Pancreas (tissue), 10 donors: ENCODE data around the gene NEGR1. TPM values are rescaled to one million over a fixed set of nuclear protein-coding genes. Genes with fewer than 3 reads are reported as not detected.
A peak's percentile ranks its signal among the peaks of the same experiment; 100 is the strongest.

ENCODE experiments used
- ATAC-seq, 4 donors: fragments of 200-7000 bp; cut with Tn5 transposase; one replicate each; pipeline versions ENCODE4 v1.8.0 to v1.9.1; 2020; ENCODE audit warnings: mild to moderate bottlenecking in 4 of 4, moderate library complexity in 4 of 4
- DNase-seq, 6 donors: peaks; one replicate each; pipeline ENCODE4 v3.0.0-alpha.2; 2020
- FAIRE-seq: peaks from 2 replicates; lab custom pipeline; 2012; peaks lifted over from hg19 to GRCh38; lab: Jason Lieb, UNC
- H3K27ac ChIP-seq, 4 donors: fragments of 200-600 bp; sonication (generic); 1 replicate in 3 of 4; 2 replicates in 1 of 4; pipeline versions ENCODE4 v1.5.0 to v1.8.0; 2020
- H3K27me3 ChIP-seq, 4 donors: fragments of 200-600 bp; one replicate each; pipeline ENCODE4 v1.8.0; 2021
- H3K36me3 ChIP-seq, 3 donors: fragments of 200-600 bp; sonication (generic) in 1 of 3; one replicate each; pipeline versions ENCODE4 v1.5.0 to v1.8.0; 2020 to 2021
- H3K4me1 ChIP-seq, 3 donors: fragments of 200-600 bp; one replicate each; pipeline ENCODE4 v1.8.0; 2021
- H3K4me3 ChIP-seq, 4 donors: fragments of 200-600 bp; sonication (generic) in 2 of 4; one replicate each; pipeline versions ENCODE4 v1.5.0 to v1.8.0; 2020 to 2021
- H3K9me3 ChIP-seq, 4 donors: fragments of 200-600 bp; one replicate each; pipeline ENCODE4 v1.8.0; 2021
- CTCF ChIP-seq, 4 donors: fragments of 200-600 bp; sonication (generic) in 3 of 4; IDR thresholded peaks; one replicate each; pipeline versions ENCODE4 v1.5.0 to v1.8.0; 2021; ENCODE audit warnings: antibody characterized with exemption in 4 of 4
- WGBS, 2 donors: extraction: QIAGEN DNeasy Blood & Tissue Kit; methylation state at CpG; one replicate each; pipeline ENCODE4 v1.1.7; 2013; 5-methylcytosine and 5-hydroxymethylcytosine counted together
- intact Hi-C, 3 donors: fragments of 100-400 bp; cut with DNase I; formaldehyde crosslinking; loops; one replicate each; pipeline versions ENCODE4 v1.11.1 to v1.14.2; 2022
- polyA plus RNA-seq, 2 donors: library from polyadenylated mRNA; stranded (reverse); fragments of 200-250 nt; gene quantifications; one replicate each; pipeline ENCODE4 v1.2.3, GENCODE V29; 2013
- total RNA-seq, 6 donors: library from RNA; stranded (reverse); fragmentation: NEBNext Ultra II Directional in 4 of 6; extraction: Animal tissue kit (Norgen Biotek cat#: 25700) in 4 of 6; gene quantifications; one replicate each; pipeline versions ENCODE4 v1.2.1 to v1.2.4, GENCODE V29; 2021 to 2023
- donor health status: healthy with polysubstance abuse.
- donor health status: DM: no; HTN: no; CAD: no; lungs with moderate emphysema.
- donor health status: DM: no; HTN: no; CAD: no.
- donor health status: control.
- donor health status: control.
- donor health status: Bipolar disorder and iron deficiency.
- donor health status: DM: yes; HTN: yes; CAD: no.
- donor health status: DM: no; HTN: no; CAD: no.
- donor health status: DM: no; HTN: no; CAD: no.
- donor health status: DM: yes; HTN: yes; CAD: no.

NEGR1 gene
- total and polyA plus RNA-seq, 8 donors, result 1.2 to 9.3 (median 3.4) TPM

GRCh38 chr1:71698186-71698585 lies 584.2 kb downstream of the NEGR1 start:
- no peak for TF ChIP-seq CTCF (IDR thresholded peaks at IDR 0.05)

GRCh38 chr1:71695821-71696220 lies 586.5 kb downstream of the NEGR1 start:
- Histone ChIP-seq H3K27me3 (no peaks in the 10 kb centered on the region), H3K4me3 (no peak overlapping the region), H3K27ac (no peak overlapping the region), H3K9me3 (no peaks in the 10 kb centered on the region), H3K4me1 (no peaks in the 10 kb centered on the region), H3K36me3 (no peaks in the 10 kb centered on the region)
- DNase-seq (no peak), ATAC-seq (no peak), FAIRE-seq (no peak)
- intact Hi-C loops, result no loop called here
- 57 to 67% methylated on average over 1 of the region's 1 CpG for WGBS, 2 donors
- TF ChIP-seq CTCF (IDR thresholded peaks at IDR 0.05), result no peak

More at GRCh38 chr1:71698186-71698585, 584.2 kb downstream of the NEGR1 start:
- H3K36me3 ChIP-seq, result no peaks in the 10 kb centered on the region
- H3K27ac ChIP-seq, result no peak overlapping the region
- H3K9me3 ChIP-seq, result no peaks in the 10 kb centered on the region
- ATAC-seq, result no peak
- FAIRE-seq, result no peak
- H3K4me3 ChIP-seq, result no peak overlapping the region
- no peaks in the 10 kb centered on the region for H3K27me3 ChIP-seq
- 68 to 70% methylated on average over 1 of the region's 1 CpG for WGBS, 2 donors
- H3K4me1 ChIP-seq, result no peaks in the 10 kb centered on the region
- intact Hi-C loops, result no loop called here
- no peak for DNase-seq

GRCh38 chr1:71695084-71695483 lies 587.3 kb downstream of the NEGR1 start:
- H3K9me3 ChIP-seq, result no peaks in the 10 kb centered on the region
- H3K27me3 ChIP-seq, result no peaks in the 10 kb centered on the region
- WGBS, 2 donors, result 53 to 83% methylated on average over 1 of the region's 1 CpG
- no peak overlapping the region for H3K4me3 ChIP-seq
- ATAC-seq (no peak), FAIRE-seq (no peak), DNase-seq (no peak)
- no peaks in the 10 kb centered on the region for H3K4me1 ChIP-seq
- no peak for TF ChIP-seq CTCF (IDR thresholded peaks at IDR 0.05)
- intact Hi-C loops, result no loop called here
- H3K27ac ChIP-seq, result no peak overlapping the region
- no peaks in the 10 kb centered on the region for H3K36me3 ChIP-seq

GRCh38 chr1:71693581-71693980 lies 588.8 kb downstream of the NEGR1 start:
- H3K36me3 ChIP-seq, result no peaks in the 10 kb centered on the region
- TF ChIP-seq CTCF (IDR thresholded peaks at IDR 0.05), result no peak
- no peaks in the 10 kb centered on the region for H3K4me1 ChIP-seq
- no peaks in the 10 kb centered on the region for H3K27me3 ChIP-seq
- ATAC-seq, result no peak
- FAIRE-seq, result no peak
- H3K27ac ChIP-seq, result no peak overlapping the region
- no peaks in the 10 kb centered on the region for H3K9me3 ChIP-seq
- intact Hi-C loops, result no loop called here
- no peak overlapping the region for H3K4me3 ChIP-seq
- no peak for DNase-seq

- H3K27ac ChIP-seq, result no peak overlapping the region
- H3K9me3 ChIP-seq, result no peaks in the 10 kb centered on the region
- ATAC-seq, result no peak
- WGBS, 2 donors, result 60 to 70% methylated on average over 2 of the region's 2 CpGs
- H3K4me3 ChIP-seq, result no peak overlapping the region
- DNase-seq, result no peak
- no peaks in the 10 kb centered on the region for H3K36me3 ChIP-seq
- peak; percentile 75 for FAIRE-seq
- no peak for TF ChIP-seq CTCF (IDR thresholded peaks at IDR 0.05)
- no peaks in the 10 kb centered on the region for H3K27me3 ChIP-seq
- H3K4me1 ChIP-seq, result no peaks in the 10 kb centered on the region
- intact Hi-C loops, result no loop called here
Measured at GRCh38 chr1:71689635-71690034, 592.7 kb downstream of the NEGR1 start.
